Keratinocyte (primary cell): ENCODE results near the gene GRM1.

Experiments used
- CTCF ChIP-seq, 3 experiments: IDR thresholded peaks in 1 of 3; conservative IDR thresholded peaks in 1 of 3; optimal IDR thresholded peaks in 1 of 3; 2 replicates in 2 of 3; 3 replicates in 1 of 3; pipeline versions ENCODE3 to v1.5.1; 2011; ENCODE audit warnings: low read length in 3 of 3, mild to moderate bottlenecking in 3 of 3, moderate library complexity in 2 of 3, control low read depth in 1 of 3, inconsistent platforms in 1 of 3; ENCODE audit not compliant: insufficient read depth in 2 of 3; ENCODE audit errors: extremely low read depth in 1 of 3
- EZH2 ChIP-seq: IDR thresholded peaks from one replicate; pipeline ENCODE4 v1.6.1; 2012; ENCODE audit warnings: inconsistent platforms, mild to moderate bottlenecking, low read length, moderate library complexity

GRCh38 chr6:146339716-146340115, 310.9 kb downstream of the GRM1 start:
- no peak for TF ChIP-seq CTCF (optimal IDR thresholded peaks at IDR 0.05 in 1 of 3, IDR thresholded peaks at IDR 0.05 in 1 of 3, conservative IDR thresholded peaks at IDR 0.05 in 1 of 3; ENCODE audit: extremely low read depth in 1 of 3, insufficient read depth in 2 of 3, low read length in 3 of 3)
- TF ChIP-seq EZH2: no peak
